WERI-Rb-1 (cell line): ENCODE data around the gene ABCC8.

Source experiments
- DNase-seq: peaks from one replicate; pipeline ENCODE4 v3.0.0-alpha.2; 2020
- H3K27ac ChIP-seq: fragments of 250-450 bp; sonication (Bioruptor Pico); 2 replicates; pipeline ENCODE4 v1.5.1; 2020; ENCODE audit warnings: mild to moderate bottlenecking, moderate library complexity
- H3K27me3 ChIP-seq: fragments of 250-450 bp; sonication (Bioruptor Pico); 2 replicates; pipeline ENCODE4 v1.5.1; 2021; ENCODE audit warnings: mild to moderate bottlenecking, low read depth, moderate library complexity; ENCODE audit not compliant: insufficient read depth, severe bottlenecking
- H3K36me3 ChIP-seq: fragments of 250-450 bp; sonication (Bioruptor Pico); 2 replicates; pipeline ENCODE4 v1.5.1; 2020; ENCODE audit warnings: mild to moderate bottlenecking, moderate library complexity
- H3K4me3 ChIP-seq: 2 replicates; pipeline ENCODE4 v1.5.1; 2011; ENCODE audit warnings: low read depth, mild to moderate bottlenecking, control low read depth, low read length
- H3K9me3 ChIP-seq: fragments of 250-450 bp; sonication (Bioruptor Pico); 2 replicates; pipeline ENCODE4 v1.5.1; 2021; ENCODE audit warnings: mild to moderate bottlenecking, moderate library complexity; ENCODE audit not compliant: severe bottlenecking
- CTCF ChIP-seq: IDR thresholded peaks from 2 replicates; pipeline ENCODE4 v1.5.1; 2011; ENCODE audit warnings: low read depth, mild to moderate bottlenecking, control low read depth, inconsistent platforms, low read length

ABCC8 gene

GRCh38 chr11:17459236-17459896, 17.3 kb downstream of the ABCC8 start:
- no peak for DNase-seq
- Histone ChIP-seq H3K9me3 (no peaks in the 10 kb centered on the region), H3K27ac (no peak overlapping the region), H3K27me3 (no peaks in the 10 kb centered on the region), H3K36me3 (peaks cover 41% of the 10 kb centered on the region), H3K4me3 (no peak overlapping the region)
- no peak for TF ChIP-seq CTCF

DNA sequence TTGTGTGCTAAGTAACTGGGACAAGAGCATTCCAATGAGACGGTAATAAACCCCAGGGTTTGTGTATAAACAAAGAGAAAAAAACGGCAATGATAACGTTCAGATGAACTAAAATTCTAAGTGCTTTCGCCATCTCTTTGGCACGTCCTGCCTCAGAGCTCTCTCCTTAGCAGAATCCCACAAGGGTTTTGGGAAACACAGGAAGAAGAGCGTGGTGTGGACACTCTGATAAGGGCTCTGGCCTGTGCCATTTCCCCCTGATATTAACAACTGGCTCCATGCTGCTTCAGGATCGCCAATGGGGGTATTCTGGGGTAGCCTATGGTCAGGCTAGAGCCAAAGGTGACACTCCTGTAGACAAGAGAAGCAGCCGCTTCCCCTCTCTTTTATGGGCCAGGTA, 18.4 kb downstream of the ABCC8 start:
- no peaks in the 10 kb centered on the region for H3K9me3 ChIP-seq
- peaks cover 38% of the 10 kb centered on the region for H3K36me3 ChIP-seq
- H3K27me3 ChIP-seq = no peaks in the 10 kb centered on the region
- no peak for DNase-seq
- peak overlapping the region; percentile 81 for H3K27ac ChIP-seq
- no peak for TF ChIP-seq CTCF
- no peak overlapping the region for H3K4me3 ChIP-seq

GRCh38 chr11:17457396-17458173, 19.1 kb downstream of the ABCC8 start:
- peaks cover 38% of the 10 kb centered on the region for H3K36me3 ChIP-seq
- H3K27me3 ChIP-seq = no peaks in the 10 kb centered on the region
- H3K27ac ChIP-seq = peak overlapping the region; percentile 81
- TF ChIP-seq CTCF = no peak
- DNase-seq = peak; percentile 55
- no peaks in the 10 kb centered on the region for H3K9me3 ChIP-seq
- H3K4me3 ChIP-seq = no peak overlapping the region

DNA sequence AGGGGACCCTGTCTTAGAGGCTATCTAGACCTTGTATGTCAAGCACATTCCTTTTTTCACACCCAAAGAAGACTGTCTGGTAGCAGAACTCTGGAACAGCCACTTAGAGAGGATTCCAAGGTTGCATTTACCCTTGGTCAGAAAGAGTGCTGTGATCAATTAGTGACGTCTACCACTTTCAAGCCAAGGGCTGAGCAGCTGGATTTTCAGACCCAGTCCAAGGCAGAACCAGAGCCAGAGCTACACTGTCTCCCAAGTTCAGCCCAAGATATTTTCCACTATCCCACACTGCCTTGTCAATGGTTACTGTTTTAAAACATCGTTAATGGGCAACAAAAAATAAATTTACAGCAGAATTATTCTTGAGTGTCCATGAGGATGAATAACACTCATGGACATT, 24.0 kb downstream of the ABCC8 start:
- peaks cover 41% of the 10 kb centered on the region for H3K36me3 ChIP-seq
- no peak overlapping the region for H3K27ac ChIP-seq
- DNase-seq = no peak
- no peak for TF ChIP-seq CTCF
- no peak overlapping the region for H3K4me3 ChIP-seq
- H3K27me3 ChIP-seq = no peaks in the 10 kb centered on the region
- H3K9me3 ChIP-seq = no peaks in the 10 kb centered on the region

- DNase-seq = no peak
- TF ChIP-seq CTCF = no peak
Observed at GRCh38 chr11:17449158-17449557, 27.5 kb downstream of the ABCC8 start.

More at GRCh38 chr11:17449158-17449557, 27.5 kb downstream of the ABCC8 start:
- Histone ChIP-seq H3K9me3 (no peaks in the 10 kb centered on the region), H3K4me3 (no peak overlapping the region), H3K36me3 (peaks cover 42% of the 10 kb centered on the region), H3K27me3 (no peaks in the 10 kb centered on the region), H3K27ac (peak overlapping the region; percentile 62)
